ENCODE data around the gene NPHP4.

NPHP4 gene

DNA sequence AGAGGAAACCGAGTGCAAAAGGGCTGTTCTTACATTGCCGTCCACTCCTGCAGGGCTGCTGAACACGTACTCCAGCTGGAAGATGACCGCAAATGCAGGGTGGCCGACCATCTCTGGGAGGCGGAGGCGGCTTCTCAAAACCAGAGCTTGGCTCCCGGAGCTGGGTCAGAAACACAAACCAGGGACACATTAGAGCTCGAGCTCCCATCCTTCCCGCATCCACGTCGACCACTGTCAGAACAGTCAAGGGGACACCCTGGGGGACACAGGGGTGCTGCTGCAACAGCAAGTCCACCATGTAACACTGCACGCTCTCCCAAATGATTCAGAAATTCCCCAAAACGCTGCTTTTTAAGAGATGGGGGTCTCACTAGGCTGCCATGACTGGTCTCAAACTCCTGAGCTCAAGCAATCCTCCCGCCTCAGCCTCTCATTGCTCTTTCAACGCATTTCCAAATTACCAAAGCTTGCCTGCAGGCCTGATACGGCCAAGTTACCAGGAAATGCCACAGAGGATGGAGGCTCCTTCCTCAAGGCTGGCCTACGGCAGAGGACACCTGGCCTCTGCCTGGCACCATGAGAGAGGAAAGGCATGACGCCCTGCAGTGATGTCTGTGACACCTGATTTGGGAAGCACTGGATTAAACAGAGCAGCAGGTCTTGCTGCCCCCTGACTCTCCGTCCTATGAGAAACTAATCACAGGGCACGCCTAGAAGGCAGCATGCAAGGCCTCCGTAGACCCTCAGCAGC lies 45.0 kb downstream of the NPHP4 start:
- Histone ChIP-seq H4K20me1 (ENCODE audit: insufficient read depth, low read length) (no peaks in the 10 kb centered on the region), H3K36me3 (replicated peaks; ENCODE audit: insufficient read depth, low read length) (no peaks in the 10 kb centered on the region), H3K4me2 (ENCODE audit: low read depth, low read length) (no peak overlapping the region), H3K4me3 (ENCODE audit: low read length) (no peak overlapping the region), H3K4me1 (ENCODE audit: low read length) (no peaks in the 10 kb centered on the region), H3K79me2 (ENCODE audit: low read length) (no peaks in the 10 kb centered on the region), H3F3A (ENCODE audit: insufficient read depth, low read length) (no peaks in the 10 kb centered on the region), H3K9ac (ENCODE audit: low read length) (no peak overlapping the region), H3K27ac (ENCODE audit: low read length) (no peak overlapping the region), H3K27me3 (replicated peaks; ENCODE audit: insufficient read depth, low read length) (no peaks in the 10 kb centered on the region), H3K9me3 (replicated peaks; ENCODE audit: insufficient read depth, low read length) (no peaks in the 10 kb centered on the region), H2AFZ (ENCODE audit: low read length) (no peak overlapping the region), H3K9me2 (replicated peaks; ENCODE audit: insufficient read depth, low read length) (no peaks in the 10 kb centered on the region)
- DNase-seq = no peak
- TF ChIP-seq, protein P1, sequence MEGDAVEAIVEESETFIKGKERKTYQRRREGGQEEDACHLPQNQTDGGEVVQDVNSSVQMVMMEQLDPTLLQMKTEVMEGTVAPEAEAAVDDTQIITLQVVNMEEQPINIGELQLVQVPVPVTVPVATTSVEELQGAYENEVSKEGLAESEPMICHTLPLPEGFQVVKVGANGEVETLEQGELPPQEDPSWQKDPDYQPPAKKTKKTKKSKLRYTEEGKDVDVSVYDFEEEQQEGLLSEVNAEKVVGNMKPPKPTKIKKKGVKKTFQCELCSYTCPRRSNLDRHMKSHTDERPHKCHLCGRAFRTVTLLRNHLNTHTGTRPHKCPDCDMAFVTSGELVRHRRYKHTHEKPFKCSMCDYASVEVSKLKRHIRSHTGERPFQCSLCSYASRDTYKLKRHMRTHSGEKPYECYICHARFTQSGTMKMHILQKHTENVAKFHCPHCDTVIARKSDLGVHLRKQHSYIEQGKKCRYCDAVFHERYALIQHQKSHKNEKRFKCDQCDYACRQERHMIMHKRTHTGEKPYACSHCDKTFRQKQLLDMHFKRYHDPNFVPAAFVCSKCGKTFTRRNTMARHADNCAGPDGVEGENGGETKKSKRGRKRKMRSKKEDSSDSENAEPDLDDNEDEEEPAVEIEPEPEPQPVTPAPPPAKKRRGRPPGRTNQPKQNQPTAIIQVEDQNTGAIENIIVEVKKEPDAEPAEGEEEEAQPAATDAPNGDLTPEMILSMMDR (IDR thresholded peaks at IDR 0.05; ENCODE audit: low read length) = no peak
- TF ChIP-seq EZH2 (optimal IDR thresholded peaks at IDR 0.05; ENCODE audit: low read depth, low read length) (no peak), EZH2phosphoT487 (IDR thresholded peaks at IDR 0.05; ENCODE audit: low read length) (no peak)

DNA sequence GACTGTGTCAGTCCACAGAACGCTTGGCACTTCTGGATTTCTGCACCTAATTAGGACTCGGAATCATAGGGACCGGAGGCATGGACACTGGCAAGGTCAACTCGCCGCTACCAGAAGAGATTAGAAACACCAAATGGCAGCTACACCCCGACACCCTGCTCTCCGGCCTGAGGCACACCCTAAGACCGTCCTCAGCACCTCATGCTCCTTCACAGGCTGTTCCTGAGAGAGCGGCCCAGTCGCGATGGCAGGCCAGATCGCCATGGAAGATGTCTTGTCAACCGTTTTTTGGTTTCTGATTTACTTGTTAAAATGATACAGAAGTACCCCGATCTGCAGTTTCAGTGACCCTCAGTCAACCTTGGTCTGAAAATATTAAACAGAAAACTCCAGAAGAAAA lies 46.8 kb downstream of the NPHP4 start:
- no peaks in the 10 kb centered on the region for H3K4me1 ChIP-seq (ENCODE audit: low read length)
- H3K4me3 ChIP-seq (ENCODE audit: low read length) = no peak overlapping the region
- no peaks in the 10 kb centered on the region for H3K27me3 ChIP-seq (replicated peaks; ENCODE audit: insufficient read depth, low read length)
- no peaks in the 10 kb centered on the region for H3K9me3 ChIP-seq (replicated peaks; ENCODE audit: insufficient read depth, low read length)
- DNase-seq = no peak
- H3K27ac ChIP-seq (ENCODE audit: low read length) = no peak overlapping the region
- no peaks in the 10 kb centered on the region for H3K9me2 ChIP-seq (replicated peaks; ENCODE audit: insufficient read depth, low read length)
- H3K36me3 ChIP-seq (replicated peaks; ENCODE audit: insufficient read depth, low read length) = no peaks in the 10 kb centered on the region
- TF ChIP-seq EZH2 (optimal IDR thresholded peaks at IDR 0.05; ENCODE audit: low read depth, low read length) = no peak
- TF ChIP-seq EZH2phosphoT487 (IDR thresholded peaks at IDR 0.05; ENCODE audit: low read length) = no peak
- TF ChIP-seq, protein P1 (IDR thresholded peaks at IDR 0.05; ENCODE audit: low read length) = no peak
- H4K20me1 ChIP-seq (ENCODE audit: insufficient read depth, low read length) = no peaks in the 10 kb centered on the region
- no peak overlapping the region for H3K4me2 ChIP-seq (ENCODE audit: low read depth, low read length)
- no peaks in the 10 kb centered on the region for H3F3A ChIP-seq (ENCODE audit: insufficient read depth, low read length)
- no peak overlapping the region for H3K9ac ChIP-seq (ENCODE audit: low read length)
- H3K79me2 ChIP-seq (ENCODE audit: low read length) = no peaks in the 10 kb centered on the region
- H2AFZ ChIP-seq (ENCODE audit: low read length) = no peak overlapping the region

DNA sequence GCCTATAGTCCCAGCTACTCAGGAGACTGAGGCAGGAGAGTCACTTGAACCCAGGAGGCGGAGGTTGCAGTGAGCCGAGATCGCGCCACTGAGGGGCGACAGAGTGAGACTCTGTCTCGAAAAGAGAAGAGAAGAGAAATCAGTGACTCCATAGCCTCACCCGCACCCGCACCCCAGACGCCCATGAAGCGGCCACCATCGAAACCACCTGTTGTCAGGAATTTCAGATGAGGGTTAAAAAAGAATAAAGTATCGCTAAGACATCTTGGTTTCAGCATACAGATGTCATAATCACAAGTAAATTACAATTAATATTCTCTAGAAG lies 47.4 kb downstream of the NPHP4 start:
- H3F3A ChIP-seq (ENCODE audit: insufficient read depth, low read length) = no peaks in the 10 kb centered on the region
- H3K9me2 ChIP-seq (replicated peaks; ENCODE audit: insufficient read depth, low read length) = no peaks in the 10 kb centered on the region
- DNase-seq = no peak
- H3K79me2 ChIP-seq (ENCODE audit: low read length) = no peaks in the 10 kb centered on the region
- H3K9ac ChIP-seq (ENCODE audit: low read length) = no peak overlapping the region
- H2AFZ ChIP-seq (ENCODE audit: low read length) = no peak overlapping the region
- H3K4me2 ChIP-seq (ENCODE audit: low read depth, low read length) = no peak overlapping the region
- H3K4me1 ChIP-seq (ENCODE audit: low read length) = no peaks in the 10 kb centered on the region
- no peaks in the 10 kb centered on the region for H3K9me3 ChIP-seq (replicated peaks; ENCODE audit: insufficient read depth, low read length)
- TF ChIP-seq EZH2 (optimal IDR thresholded peaks at IDR 0.05; ENCODE audit: low read depth, low read length) = no peak
- TF ChIP-seq, protein P1 (IDR thresholded peaks at IDR 0.05; ENCODE audit: low read length) = no peak
- no peak for TF ChIP-seq EZH2phosphoT487 (IDR thresholded peaks at IDR 0.05; ENCODE audit: low read length)
- no peaks in the 10 kb centered on the region for H3K27me3 ChIP-seq (replicated peaks; ENCODE audit: insufficient read depth, low read length)
- no peaks in the 10 kb centered on the region for H3K36me3 ChIP-seq (replicated peaks; ENCODE audit: insufficient read depth, low read length)
- no peak overlapping the region for H3K27ac ChIP-seq (ENCODE audit: low read length)
- H3K4me3 ChIP-seq (ENCODE audit: low read length) = no peak overlapping the region
- H4K20me1 ChIP-seq (ENCODE audit: insufficient read depth, low read length) = no peaks in the 10 kb centered on the region

Measured in MM.1S (cell line).